ENCODE data around the gene IGLL1.
"Not testable (repeated sequence)": the region's sequence is repeated elsewhere in the genome, so short reads cannot be mapped to it uniquely, and the experiment has no call there.

IGLL1 gene

DNA sequence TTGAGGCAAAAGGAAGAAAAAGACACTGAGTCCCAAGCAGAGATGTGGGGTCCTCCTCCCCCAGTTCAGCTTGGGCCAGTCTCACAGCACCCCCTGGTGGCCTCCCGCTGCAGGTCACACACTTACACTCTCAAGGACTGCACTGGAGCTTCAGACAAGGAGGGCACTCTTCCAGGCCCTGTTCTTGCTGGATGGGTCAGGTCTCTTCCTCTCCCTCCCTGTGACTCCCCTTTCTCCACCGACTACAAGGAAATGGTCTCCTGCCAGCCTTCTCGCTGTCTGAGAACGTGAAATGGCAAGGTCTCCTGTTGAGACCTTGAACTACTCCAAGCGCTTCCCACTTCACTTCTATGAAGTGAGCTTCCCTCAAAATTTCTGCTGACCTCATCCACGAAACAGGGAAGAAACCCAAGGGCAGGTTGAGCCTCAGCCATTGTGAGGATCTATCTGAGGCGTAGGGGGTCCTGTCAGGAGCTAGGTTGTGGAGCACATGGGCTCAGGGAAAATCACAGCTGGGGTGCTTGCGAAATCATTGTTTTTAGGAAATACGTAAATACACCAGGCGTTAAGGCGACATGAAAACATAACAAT is 11.2 kb upstream of the IGLL1 start:
- peak; percentile 68 for DNase-seq

DNA sequence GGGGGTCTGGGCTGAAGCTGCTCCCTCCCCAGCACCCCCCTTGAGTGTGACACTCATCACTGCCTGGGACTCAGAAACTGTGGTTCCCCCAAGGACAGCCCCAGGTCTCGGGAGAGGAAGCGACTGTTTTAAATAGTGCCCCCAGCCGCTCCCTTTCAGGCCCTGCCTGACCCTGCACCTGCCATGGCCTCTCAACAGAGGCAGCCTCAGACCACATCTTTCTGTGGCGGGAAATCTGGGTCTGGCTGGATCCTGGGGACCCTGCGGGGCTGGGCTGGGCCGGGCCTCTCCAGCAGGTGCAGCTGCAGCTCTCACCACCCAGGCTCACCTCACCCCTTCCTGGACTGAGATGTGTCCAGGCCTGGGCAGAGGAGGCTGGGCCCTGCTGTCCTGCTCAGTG is 3.7 kb upstream of the IGLL1 start:
- DNase-seq, result no peak

DNA sequence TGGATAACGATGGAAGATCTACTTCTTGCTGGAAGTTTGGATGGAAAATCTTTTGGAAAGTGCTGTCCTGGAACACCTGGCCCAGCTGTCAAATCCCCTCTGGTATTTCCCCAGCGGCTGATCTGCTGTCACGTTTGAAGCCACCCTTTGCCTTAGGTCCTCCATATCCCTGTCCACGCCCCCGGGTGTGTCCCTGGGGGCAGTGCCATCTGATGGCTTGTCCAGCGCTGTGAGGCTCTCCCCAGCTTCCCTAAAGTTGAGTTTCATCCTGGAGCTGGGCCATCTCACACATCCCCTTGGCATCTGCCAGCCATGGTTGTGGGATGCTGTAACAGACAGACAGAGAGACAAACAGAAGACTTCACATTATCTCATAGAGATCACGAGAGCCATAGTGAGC is 3.1 kb upstream of the IGLL1 start:
- DNase-seq, result no peak

GRCh38 chr22:23581260-23581650 is 1.2 kb upstream of the IGLL1 start:
- DNase-seq, result no peak

- DNase-seq, result no peak
These were observed 628 bp upstream of the IGLL1 start for GRCh38 chr22:23580576-23581259.

GRCh38 chr22:23579280-23579679 is 810 bp downstream of the IGLL1 start:
- DNase-seq, result no peak

- DNase-seq, result no peak
These were observed 1.8 kb downstream of the IGLL1 start for GRCh38 chr22:23578306-23578705.

- DNase-seq, result no peak
These were observed 3.4 kb downstream of the IGLL1 start for GRCh38 chr22:23576681-23577080.

DNA sequence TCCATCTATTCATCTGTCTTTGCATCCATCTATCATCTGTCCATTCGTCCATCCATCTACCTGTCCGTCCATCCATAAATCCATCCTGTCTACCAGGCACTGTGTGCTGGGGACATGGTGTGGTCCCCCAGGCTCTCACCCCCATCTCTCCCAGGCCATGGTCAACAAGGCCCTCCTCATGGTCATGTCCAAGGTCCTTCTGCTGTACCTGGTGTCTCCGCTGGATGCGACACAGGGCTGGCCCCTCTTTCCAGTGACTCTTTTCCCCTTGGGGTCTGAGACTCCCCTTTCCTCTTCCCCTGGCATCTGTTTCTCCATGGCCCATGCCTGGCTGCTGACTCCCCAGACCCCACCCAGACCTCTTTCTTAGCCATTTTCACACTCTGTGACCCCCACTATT is 4.5 kb downstream of the IGLL1 start:
- DNase-seq, result no peak

GRCh38 chr22:23574877-23575276 is 5.2 kb downstream of the IGLL1 start:
- no peak for DNase-seq

- DNase-seq, result no peak
These were observed 5.7 kb downstream of the IGLL1 start for GRCh38 chr22:23574371-23574811.

DNA sequence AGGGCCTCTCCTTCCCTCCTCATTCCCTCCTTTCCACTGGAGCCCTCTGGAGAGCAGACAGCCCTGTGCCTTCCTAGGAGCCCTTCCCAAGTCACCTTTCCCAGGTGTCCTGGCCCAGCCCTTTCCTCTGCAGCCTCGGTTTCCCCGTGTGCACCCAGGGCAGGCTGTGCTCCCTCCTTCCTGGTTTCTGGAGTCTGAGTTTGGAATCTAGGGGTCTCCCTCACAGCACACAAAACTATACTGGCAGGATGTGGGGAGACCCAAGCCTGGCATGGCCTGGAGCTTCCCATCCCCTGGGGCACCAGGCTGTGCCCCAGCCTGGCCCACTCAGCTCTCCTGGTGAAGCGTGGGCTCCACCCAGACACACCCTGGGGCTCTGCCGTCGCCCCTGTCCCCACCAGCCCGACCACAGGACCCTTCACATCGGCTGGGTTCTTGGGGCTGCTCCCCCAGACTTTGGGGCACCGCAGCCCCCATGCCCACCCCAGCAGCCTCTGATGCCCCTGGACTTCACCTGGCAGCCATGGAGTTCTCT is 6.3 kb downstream of the IGLL1 start:
- not testable (repeated sequence) for DNase-seq

GRCh38 chr22:23573106-23573505 is 7.0 kb downstream of the IGLL1 start:
- not testable (repeated sequence) for DNase-seq

DNA sequence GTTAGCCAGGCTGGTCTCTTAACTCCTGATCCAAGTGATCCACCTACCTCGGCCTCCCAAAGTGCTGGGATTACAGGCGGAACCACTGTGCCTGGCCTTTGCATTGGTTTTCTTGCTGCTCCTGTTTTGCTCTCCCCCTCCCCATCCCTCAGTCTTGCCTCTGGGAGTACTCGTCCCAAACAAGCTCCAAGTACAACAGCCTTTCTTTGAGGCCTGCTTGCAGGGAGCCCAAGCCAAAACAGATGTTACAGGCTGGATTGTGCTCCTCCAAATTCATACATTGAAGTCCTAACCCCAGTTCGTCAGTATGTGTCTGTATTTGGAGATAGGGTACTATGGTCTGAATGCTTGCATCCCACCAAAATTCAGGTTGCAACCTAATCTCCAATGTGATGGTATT is 8.6 kb downstream of the IGLL1 start:
- DNase-seq, result no peak

GRCh38 chr22:23570681-23571080 is 9.4 kb downstream of the IGLL1 start:
- no peak for DNase-seq

DNA sequence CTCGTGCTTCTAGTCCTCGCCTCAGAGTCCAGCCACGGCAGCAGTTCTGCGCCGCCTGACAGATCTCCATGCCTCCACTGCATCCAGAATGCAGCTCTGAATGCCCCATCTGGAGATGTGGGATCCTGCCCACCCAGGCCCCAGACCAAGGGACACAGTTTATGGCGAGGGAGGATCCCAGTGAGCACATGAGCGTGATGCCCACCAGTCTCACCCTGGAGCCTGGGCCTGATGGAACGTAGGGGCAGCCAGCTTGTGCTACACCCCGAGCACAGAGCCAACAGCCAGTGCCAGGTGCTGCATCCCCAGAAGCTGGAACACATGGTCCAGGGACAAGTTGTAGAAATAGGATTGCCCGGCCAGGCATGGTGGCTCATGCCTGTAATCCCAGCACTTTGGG is 10.4 kb downstream of the IGLL1 start:
- no peak for DNase-seq

DNA sequence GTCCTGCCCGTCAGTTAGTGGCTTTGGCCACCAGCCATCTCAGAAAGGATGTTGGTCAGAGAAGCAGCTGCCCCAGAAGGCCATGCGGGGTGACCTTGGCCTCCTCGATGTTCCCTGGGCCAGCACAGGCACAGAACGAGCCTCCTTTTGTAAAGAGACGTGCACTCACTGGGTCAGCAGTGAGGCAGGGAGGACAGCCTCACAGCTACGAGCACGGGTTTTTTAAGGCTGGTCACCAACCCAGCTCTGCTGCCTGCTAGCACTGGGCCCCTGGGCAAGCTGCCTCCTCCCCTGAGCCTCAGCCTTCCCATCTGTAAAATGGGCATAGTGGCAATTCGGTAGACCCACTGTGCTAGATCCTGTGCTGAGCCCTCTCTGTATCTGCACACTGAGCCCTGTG is 10.8 kb downstream of the IGLL1 start:
- no peak for DNase-seq

DNA sequence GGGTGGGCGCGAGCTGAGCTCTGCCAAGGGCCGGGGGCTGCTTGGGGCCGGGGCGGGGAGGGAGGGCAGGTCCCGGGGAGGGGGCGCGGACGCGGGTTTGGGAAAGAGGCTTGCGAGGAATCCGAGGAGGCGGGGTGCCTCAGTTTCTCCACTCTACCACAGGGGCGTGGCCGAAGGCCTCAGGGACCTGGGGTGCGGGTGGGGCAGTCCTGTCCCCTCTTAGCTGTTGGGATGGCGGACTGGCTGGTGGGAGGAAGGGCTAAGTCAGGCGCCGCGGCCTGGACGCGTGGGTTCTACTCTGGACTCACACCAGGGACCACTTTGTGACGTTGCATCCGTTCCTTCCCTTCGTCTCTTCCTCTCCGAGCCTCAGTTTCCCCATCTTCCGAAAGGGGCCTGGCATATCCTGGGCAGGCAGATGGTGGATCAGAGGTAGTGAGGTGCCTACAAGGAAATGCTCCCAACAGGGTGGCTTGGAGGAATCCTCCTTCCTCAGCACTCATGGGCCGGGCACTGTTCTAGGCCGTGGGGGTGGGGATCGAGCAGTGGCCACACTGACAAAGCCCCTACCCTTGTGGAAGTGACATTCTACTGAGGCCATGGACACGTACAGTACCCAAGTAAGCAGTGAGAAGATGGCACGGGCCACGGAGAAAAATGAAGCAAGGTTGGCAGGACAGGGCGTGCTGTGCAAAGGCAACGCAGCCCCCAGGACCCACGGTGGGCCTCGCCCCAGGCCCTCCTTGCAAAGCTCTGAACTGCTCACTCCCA is 13.2 kb downstream of the IGLL1 start:
- no peak for DNase-seq

DNA sequence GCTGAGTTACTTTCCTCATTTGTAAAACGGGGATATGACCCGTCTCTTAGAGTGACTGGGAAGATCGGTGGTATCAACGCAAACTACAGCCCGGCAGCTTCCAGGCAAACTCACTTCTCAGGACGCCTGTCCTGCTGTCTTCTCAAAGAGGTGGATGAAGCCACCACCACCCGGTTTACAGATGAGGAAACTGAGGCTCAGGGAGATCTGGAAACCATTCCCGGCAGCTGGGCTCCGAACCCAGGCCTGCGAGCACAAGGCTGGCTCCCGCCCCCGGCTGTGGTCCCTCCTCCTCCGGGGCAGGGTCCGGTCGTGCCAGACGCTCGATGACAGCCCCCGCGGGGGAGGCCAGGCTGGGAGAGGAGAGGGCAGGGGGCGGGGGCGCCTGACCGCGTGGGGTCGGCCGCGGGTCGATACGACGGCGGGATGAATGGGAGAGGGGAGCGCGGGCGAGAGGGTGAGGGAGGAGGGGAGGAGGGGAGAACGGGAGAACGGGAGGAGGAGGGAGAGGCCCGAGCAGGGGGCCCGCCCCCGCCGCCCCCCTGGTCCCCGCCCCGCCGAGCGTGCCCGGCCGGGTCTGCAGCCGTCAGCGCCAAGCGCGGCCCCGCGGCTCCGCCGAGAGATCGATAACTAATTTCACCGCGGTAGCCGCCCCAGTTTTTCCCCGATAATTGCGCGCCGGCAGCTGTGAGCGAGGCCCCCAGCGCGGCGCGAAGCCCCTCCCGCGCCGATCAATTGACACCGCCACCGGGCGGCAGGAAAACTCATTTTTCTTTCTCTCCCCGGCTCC is 14.0 kb downstream of the IGLL1 start:
- peak; percentile 8 for DNase-seq

- DNase-seq, result peak; percentile 9
These were observed 14.7 kb downstream of the IGLL1 start for GRCh38 chr22:23565305-23565914.

DNA sequence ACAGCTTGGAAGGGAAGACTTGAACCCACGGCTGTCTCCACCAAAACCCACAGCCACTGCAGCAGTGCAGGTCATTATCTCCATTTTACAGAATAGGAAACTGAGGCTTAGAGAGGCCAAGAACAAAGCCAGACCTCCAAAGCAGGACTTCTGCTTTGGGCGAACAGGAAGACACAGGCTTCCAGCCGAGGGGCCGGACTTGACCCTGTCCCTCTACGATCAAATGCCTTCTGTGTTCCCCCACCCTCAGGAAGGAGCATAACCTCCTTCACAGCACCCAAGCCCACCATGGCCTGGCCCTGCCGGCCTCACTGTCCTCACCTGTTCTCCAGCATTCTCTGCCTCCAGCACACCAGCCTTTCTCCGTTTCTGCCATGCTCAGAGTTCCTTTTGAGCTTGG is 15.8 kb downstream of the IGLL1 start:
- no peak for DNase-seq

DNA sequence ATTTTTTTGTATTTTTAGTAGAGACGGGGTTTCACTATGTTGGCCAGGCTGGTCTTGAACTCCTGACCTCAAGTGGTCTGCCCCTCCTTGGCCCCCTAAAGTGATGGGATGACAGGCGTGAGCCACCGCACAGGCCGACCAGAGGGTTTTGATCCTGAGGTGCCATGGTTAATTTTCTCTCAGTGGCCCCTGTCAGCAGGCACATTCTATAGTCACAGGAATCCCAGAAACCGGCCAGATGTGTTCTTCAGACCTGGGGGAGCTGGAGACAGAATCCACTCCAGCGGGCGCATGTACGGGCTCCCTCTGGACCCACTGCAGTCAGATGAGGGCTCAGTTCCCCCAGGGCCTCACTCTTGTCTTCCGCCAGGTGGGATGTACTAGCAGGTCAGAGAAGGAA is 17.0 kb downstream of the IGLL1 start:
- DNase-seq, result no peak

DNA sequence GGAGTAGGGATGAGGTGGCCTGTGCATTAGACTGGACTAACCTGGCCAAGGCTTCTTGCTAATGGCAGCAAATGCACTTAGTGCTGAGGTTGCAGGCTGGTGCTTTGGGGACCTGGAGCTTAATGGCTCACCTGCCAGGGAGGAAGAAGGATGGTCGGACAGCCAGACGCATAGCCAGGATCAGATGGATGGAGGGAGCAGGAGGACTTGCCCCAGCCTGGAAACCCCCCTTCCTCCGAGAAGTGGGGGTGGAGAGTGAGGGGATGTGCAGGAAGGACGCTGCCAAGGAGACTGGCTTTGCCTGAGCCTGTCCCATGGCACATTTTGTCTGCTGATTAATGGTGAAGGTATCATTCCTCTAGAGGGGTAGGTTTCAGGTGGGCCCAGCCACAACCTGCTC is 17.9 kb downstream of the IGLL1 start:
- DNase-seq, result no peak

Data from CD4-positive, alpha-beta T cell treated with Interleukin-6 for 4 hours (primary cell).